H1 (cell line): ENCODE data around the gene SDR39U1. TPM values are rescaled to one million over a fixed set of nuclear protein-coding genes. Genes with fewer than 3 reads are reported as not detected.

Experiments used
- CTCF ChIA-PET: fragments of 300-600 bp; sonication (Branson Sonifier 250); formaldehyde crosslinking; loops from one replicate; lab custom pipeline; 2021; ENCODE audit not compliant: partially characterized antibody; lab: Charles Lee
- POLR2A ChIA-PET: fragments of 300-600 bp; sonication (Branson Sonifier 250); formaldehyde crosslinking; loops from one replicate; lab custom pipeline; 2021; ENCODE audit warnings: inconsistent platforms; ENCODE audit not compliant: partially characterized antibody; lab: Charles Lee
- DNase-seq, 2 experiments: peaks; one replicate each; pipeline versions ENCODE4 v3.0.0 to v3.0.0-alpha.2; 2010 to 2022; ENCODE audit warnings: low spot score in 2 of 2, low read depth in 1 of 2, mixed read lengths in 1 of 2
- FAIRE-seq: peaks from 2 replicates; lab custom pipeline; 2011; peaks lifted over from hg19 to GRCh38; lab: Jason Lieb, UNC
- H2AFZ ChIP-seq: 2 replicates; pipeline ENCODE4 v1.8.1; 2012; ENCODE audit warnings: low read length, inconsistent platforms
- H2AK5ac ChIP-seq: 2 replicates; pipeline ENCODE4 v1.6.1; 2013; ENCODE audit warnings: low read depth, low read length
- H2BK120ac ChIP-seq: replicated peaks from 2 replicates; pipeline ENCODE3; 2013; ENCODE audit warnings: low read depth, low read length, inconsistent platforms
- H2BK12ac ChIP-seq: 2 replicates; pipeline ENCODE4 v1.6.1; 2013; ENCODE audit warnings: low read depth, low read length
- H2BK15ac ChIP-seq: 2 replicates; pipeline ENCODE4 v1.6.1; 2013; ENCODE audit warnings: low read length
- H2BK20ac ChIP-seq: 2 replicates; pipeline ENCODE4 v1.6.1; 2013; ENCODE audit warnings: low read length
- H2BK5ac ChIP-seq: 2 replicates; pipeline ENCODE4 v1.6.1; 2013; ENCODE audit warnings: low read depth, low read length
- H3K14ac ChIP-seq: 2 replicates; pipeline ENCODE4 v1.6.1; 2013; ENCODE audit warnings: inconsistent platforms; ENCODE audit not compliant: insufficient read length
- H3K18ac ChIP-seq: 2 replicates; pipeline ENCODE4 v1.6.1; 2013; ENCODE audit warnings: low read length; ENCODE audit errors: extremely low read depth
- H3K23ac ChIP-seq: 2 replicates; pipeline ENCODE4 v1.6.1; 2013; ENCODE audit warnings: inconsistent platforms; ENCODE audit not compliant: insufficient read length
- H3K23me2 ChIP-seq: 2 replicates; pipeline ENCODE4 v1.6.1; 2013; ENCODE audit warnings: low read depth, low read length
- H3K27ac ChIP-seq: 2 replicates; pipeline ENCODE4 v1.6.1; 2011; ENCODE audit warnings: low read depth, low read length, inconsistent platforms
- H3K27me3 ChIP-seq, 4 experiments: replicated peaks in 1 of 4; 1 replicate in 1 of 4; 2 replicates in 3 of 4; pipeline versions ENCODE4 v1.6.1 to v1.8.1; 2011 to 2013; ENCODE audit warnings: low read length in 3 of 4, mild to moderate bottlenecking in 3 of 4, inconsistent platforms in 2 of 4, mixed read lengths in 2 of 4, moderate library complexity in 1 of 4; ENCODE audit not compliant: control insufficient read depth in 3 of 4, insufficient read depth in 3 of 4; ENCODE audit errors: extremely low read depth in 1 of 4
- H3K36me3 ChIP-seq, 4 experiments: 2 replicates each; pipeline versions ENCODE4 v1.6.1 to v1.8.1; 2011 to 2013; ENCODE audit warnings: mild to moderate bottlenecking in 4 of 4, low read length in 3 of 4, moderate library complexity in 2 of 4, control low read depth in 1 of 4, inconsistent platforms in 1 of 4; ENCODE audit not compliant: insufficient read depth in 4 of 4, control insufficient read depth in 2 of 4
- H3K4ac ChIP-seq: replicated peaks from 2 replicates; pipeline ENCODE3; 2013; ENCODE audit warnings: low read length, low read depth, mixed read lengths, inconsistent platforms; ENCODE audit not compliant: insufficient read length
- H3K4me1 ChIP-seq, 4 experiments: replicated peaks in 1 of 4; 1 replicate in 1 of 4; 2 replicates in 3 of 4; pipeline versions ENCODE4 v1.6.1 to v1.8.1; 2011 to 2013; ENCODE audit warnings: low read length in 3 of 4, inconsistent platforms in 2 of 4, mixed read lengths in 1 of 4; ENCODE audit not compliant: insufficient read depth in 4 of 4, control insufficient read depth in 3 of 4
- H3K4me2 ChIP-seq, 2 experiments: 2 replicates each; pipeline versions ENCODE4 v1.6.1 to v1.8.1; 2011 to 2013; ENCODE audit warnings: low read depth in 2 of 2, low read length in 2 of 2, control low read depth in 1 of 2, inconsistent platforms in 1 of 2, mild to moderate bottlenecking in 1 of 2; ENCODE audit not compliant: insufficient read depth in 1 of 2
- H3K4me3 ChIP-seq, 4 experiments: fragments of 200-600, 300-600 bp in 1 of 4; sonication (generic), shearing (Covaris generic), sonication (Bioruptor Twin) in 1 of 4; 2 replicates each; pipeline versions ENCODE4 v1.5.1 to v1.8.1; 2011 to 2016; ENCODE audit warnings: low read length in 4 of 4, low read depth in 3 of 4, control low read depth in 2 of 4, inconsistent platforms in 2 of 4, mild to moderate bottlenecking in 2 of 4, mixed read lengths in 1 of 4, moderate library complexity in 1 of 4; ENCODE audit not compliant: insufficient read depth in 2 of 4; ENCODE audit errors: extremely low read depth in 1 of 4
- H3K56ac ChIP-seq: replicated peaks from 2 replicates; pipeline ENCODE3; 2013; ENCODE audit warnings: low read depth, mild to moderate bottlenecking, mixed read lengths, low read length, inconsistent platforms; ENCODE audit not compliant: insufficient read length
- H3K79me1 ChIP-seq: 2 replicates; pipeline ENCODE4 v1.6.1; 2013; ENCODE audit warnings: low read depth, low read length, control low read depth
- H3K79me2 ChIP-seq, 2 experiments: 2 replicates each; pipeline versions ENCODE4 v1.6.1 to v1.8.1; 2012 to 2013; ENCODE audit warnings: low read length in 2 of 2, mild to moderate bottlenecking in 2 of 2, inconsistent platforms in 1 of 2; ENCODE audit not compliant: insufficient read depth in 2 of 2, control insufficient read depth in 1 of 2
- H3K9ac ChIP-seq, 4 experiments: replicated peaks in 1 of 4; 1 replicate in 1 of 4; 2 replicates in 3 of 4; pipeline versions ENCODE4 v1.6.1 to v1.8.1; 2011 to 2013; ENCODE audit warnings: low read depth in 3 of 4, low read length in 3 of 4, control low read depth in 2 of 4, mild to moderate bottlenecking in 2 of 4, moderate library complexity in 2 of 4, inconsistent platforms in 1 of 4; ENCODE audit errors: extremely low read depth in 1 of 4
- H3K9me3 ChIP-seq, 2 experiments: 2 replicates each; pipeline versions ENCODE4 v1.6.1 to v1.8.1; 2012 to 2013; ENCODE audit warnings: mild to moderate bottlenecking in 2 of 2, moderate library complexity in 2 of 2, control low read depth in 1 of 2, inconsistent platforms in 1 of 2, low read depth in 1 of 2, low read length in 1 of 2, mixed read lengths in 1 of 2; ENCODE audit not compliant: insufficient read depth in 2 of 2
- H4K20me1 ChIP-seq, 2 experiments: replicated peaks in 1 of 2; 2 replicates each; pipeline versions ENCODE3 to v1.8.1; 2011 to 2013; ENCODE audit warnings: inconsistent platforms in 2 of 2, low read length in 2 of 2, mild to moderate bottlenecking in 1 of 2; ENCODE audit not compliant: insufficient read depth in 2 of 2, control insufficient read depth in 1 of 2
- H4K5ac ChIP-seq: 2 replicates; pipeline ENCODE4 v1.6.1; 2013; ENCODE audit warnings: low read length, low read depth, mixed read lengths, inconsistent platforms; ENCODE audit not compliant: insufficient read length
- H4K8ac ChIP-seq: 2 replicates; pipeline ENCODE4 v1.8.0; 2013; ENCODE audit warnings: mild to moderate bottlenecking, moderate library complexity, low read length, inconsistent platforms; ENCODE audit not compliant: insufficient read depth; ENCODE audit errors: extremely low read depth
- H4K91ac ChIP-seq: replicated peaks from 2 replicates; pipeline ENCODE3; 2013; ENCODE audit warnings: low read length, mixed read lengths, inconsistent platforms; ENCODE audit not compliant: insufficient read length
- ASH2L ChIP-seq: fragments of 200-600, 300-600 bp; sonication (generic); IDR thresholded peaks from one replicate; pipeline ENCODE4 v1.7.1; 2017; ENCODE audit warnings: low read length
- CBX5 ChIP-seq: fragments of 300-800, 300-1000 bp; sonication (generic); IDR thresholded peaks from 2 replicates; pipeline ENCODE4 v1.7.1; 2016; ENCODE audit warnings: antibody characterized with exemption, low read length, low read depth
- CREB1 ChIP-seq: IDR thresholded peaks from 2 replicates; pipeline ENCODE4 v1.6.1; 2012; ENCODE audit warnings: inconsistent platforms
- EZH2 ChIP-seq: fragments of 200-600 bp; sonication (generic); IDR thresholded peaks from 2 replicates; pipeline ENCODE4 v1.7.1; 2012; ENCODE audit warnings: low read depth, mild to moderate bottlenecking, moderate library complexity, low read length, inconsistent platforms; ENCODE audit not compliant: severe bottlenecking
- FOSL1 ChIP-seq: IDR thresholded peaks from 2 replicates; pipeline ENCODE4 v1.6.1; 2011; ENCODE audit warnings: mild to moderate bottlenecking, low read depth, low read length, moderate library complexity; ENCODE audit not compliant: insufficient read depth
- RNF2 ChIP-seq: fragments of 200-900, 300-1000 bp; sonication (generic); IDR thresholded peaks from 2 replicates; pipeline ENCODE4 v1.7.1; 2016; ENCODE audit warnings: borderline replicate concordance, low read depth, mild to moderate bottlenecking, antibody characterized with exemption, low read length; ENCODE audit not compliant: poor library complexity, severe bottlenecking; ENCODE audit errors: missing control alignments
- SIRT6 ChIP-seq: IDR thresholded peaks from one replicate; pipeline ENCODE4 v1.7.1; 2012; ENCODE audit warnings: low read length, inconsistent platforms
- TBP ChIP-seq: IDR thresholded peaks from 2 replicates; pipeline ENCODE4 v1.6.1; 2011; ENCODE audit warnings: low read depth, low read length, improper control_type of control experiment
- YY1 ChIP-seq: IDR thresholded peaks from 2 replicates; pipeline ENCODE4 v1.6.1; 2011; ENCODE audit warnings: low read depth, mild to moderate bottlenecking, low read length
- WGBS, 2 experiments: shearing (Covaris generic) in 1 of 2; methylation state at CpG; one replicate each; pipeline versions ENCODE4 v1.1.6 to v1.1.7; 2013 to 2015; ENCODE audit warnings: low lambda C conversion rate in 2 of 2, mixed read lengths in 2 of 2, inconsistent platforms in 1 of 2, low coverage in 1 of 2, missing lambda C conversion rate in 1 of 2; ENCODE audit not compliant: insufficient replicate concordance in 2 of 2, insufficient coverage in 1 of 2, insufficient read length in 1 of 2; ENCODE audit errors: extremely low coverage in 1 of 2, missing lambda C conversion rate in 1 of 2; 5-methylcytosine and 5-hydroxymethylcytosine counted together
- polyA plus RNA-seq, 7 experiments: library from polyadenylated mRNA; depleted of rRNA in 3 of 7; stranded (reverse) in 5 of 7; unstranded in 2 of 7; fragments of >200 nt in 5 of 7; fragments of 200-250 nt in 2 of 7; gene quantifications; 1 replicate in 5 of 7; 2 replicates in 1 of 7; 4 replicates in 1 of 7; pipeline versions ENCODE4 v1.2.1 to v1.2.3, GENCODE V29; 2011 to 2013; ENCODE audit warnings: missing spikeins in 2 of 7, mixed read lengths in 2 of 7
- total RNA-seq: library from RNA; stranded (reverse); fragmentation: NEBNext Ultra II Directional; extraction: Animal tissue kit (Norgen Biotek cat#: 25700); gene quantifications from 2 replicates; pipeline ENCODE4 v1.2.1, GENCODE V29; 2021
- TF ChIP-seq, protein P1 (sequence below), 3 experiments: IDR thresholded peaks; 1 replicate in 2 of 3; 2 replicates in 1 of 3; pipeline versions ENCODE4 v1.5.1 to v1.6.1; 2011; ENCODE audit warnings: low read length in 3 of 3, mild to moderate bottlenecking in 3 of 3, inconsistent platforms in 2 of 3, low read depth in 1 of 3, moderate library complexity in 1 of 3; ENCODE audit not compliant: insufficient read depth in 1 of 3; ENCODE audit errors: control extremely low read depth in 1 of 3

SDR39U1 gene
- total and polyA plus RNA-seq, 2 of the 8 experiments (the other 6 are each of a cell fraction or from before 2014, with no cell fraction given), result 46.7 to 98.8 TPM

DNA sequence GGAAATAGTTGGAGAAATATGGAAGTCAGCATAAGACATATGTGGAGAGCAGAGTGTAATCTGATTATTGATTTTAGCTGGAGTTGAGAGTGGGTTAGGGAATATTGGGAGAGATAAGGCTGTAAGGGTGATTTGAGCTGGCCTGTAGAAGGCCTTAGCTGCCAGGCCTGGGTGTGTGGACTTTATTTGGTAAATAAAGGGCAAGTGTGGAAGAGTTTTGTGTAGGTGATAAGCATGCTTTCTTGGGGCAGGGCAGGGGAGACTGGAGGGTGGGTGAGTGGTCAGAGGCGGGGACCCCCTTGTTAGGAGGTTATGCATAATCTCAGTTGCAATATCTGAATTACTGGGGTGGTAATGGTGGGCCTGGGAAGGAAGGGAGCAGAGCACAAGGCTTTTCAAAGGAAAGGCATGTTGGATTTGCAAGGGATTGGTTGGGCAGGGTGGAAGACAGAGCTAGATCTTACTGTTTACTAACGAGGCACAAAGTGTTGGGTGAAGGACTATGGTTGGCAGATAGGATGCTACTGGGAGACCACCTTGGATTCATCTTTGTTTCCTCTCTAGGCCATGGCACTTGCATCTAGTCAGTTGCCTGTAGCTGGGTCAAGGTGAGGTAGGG is 7.3 kb downstream of the SDR39U1 start:
- no peak overlapping the region for H3K27ac ChIP-seq
- POLR2A ChIA-PET, result interaction anchor here (0.6 to 3.2 kb wide), 11 partner anchors 11 to 428 kb away, joined by 3 to 25 read pairs (median 4); partner anchors contain the start of genes ADCY4, NYNRIN and RIPK3
- TF ChIP-seq CBX5 (no peak), ASH2L (no peak), RNF2 (no peak), TBP (no peak), YY1 (no peak), SIRT6 (no peak), EZH2 (no peak), CREB1 (no peak), FOSL1 (no peak)
- TF ChIP-seq, protein P1, sequence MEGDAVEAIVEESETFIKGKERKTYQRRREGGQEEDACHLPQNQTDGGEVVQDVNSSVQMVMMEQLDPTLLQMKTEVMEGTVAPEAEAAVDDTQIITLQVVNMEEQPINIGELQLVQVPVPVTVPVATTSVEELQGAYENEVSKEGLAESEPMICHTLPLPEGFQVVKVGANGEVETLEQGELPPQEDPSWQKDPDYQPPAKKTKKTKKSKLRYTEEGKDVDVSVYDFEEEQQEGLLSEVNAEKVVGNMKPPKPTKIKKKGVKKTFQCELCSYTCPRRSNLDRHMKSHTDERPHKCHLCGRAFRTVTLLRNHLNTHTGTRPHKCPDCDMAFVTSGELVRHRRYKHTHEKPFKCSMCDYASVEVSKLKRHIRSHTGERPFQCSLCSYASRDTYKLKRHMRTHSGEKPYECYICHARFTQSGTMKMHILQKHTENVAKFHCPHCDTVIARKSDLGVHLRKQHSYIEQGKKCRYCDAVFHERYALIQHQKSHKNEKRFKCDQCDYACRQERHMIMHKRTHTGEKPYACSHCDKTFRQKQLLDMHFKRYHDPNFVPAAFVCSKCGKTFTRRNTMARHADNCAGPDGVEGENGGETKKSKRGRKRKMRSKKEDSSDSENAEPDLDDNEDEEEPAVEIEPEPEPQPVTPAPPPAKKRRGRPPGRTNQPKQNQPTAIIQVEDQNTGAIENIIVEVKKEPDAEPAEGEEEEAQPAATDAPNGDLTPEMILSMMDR (IDR thresholded peaks at IDR 0.05; ENCODE audit: control extremely low read depth in 1 of 3, insufficient read depth in 1 of 3, low read depth in 1 of 3, low read length in 3 of 3), result no peak

More for the DNA sequence above, 7.3 kb downstream of the SDR39U1 start:
- no peak overlapping the region for H3K14ac ChIP-seq
- H3K27me3 ChIP-seq, result no peaks in the 10 kb centered on the region
- no peak overlapping the region for H4K91ac ChIP-seq
- H3K4me1 ChIP-seq, result peaks cover 3 to 12% (median 9%) of the 10 kb centered on the region in 4 experiments
- no peaks in the 10 kb centered on the region for H3K79me2 ChIP-seq
- WGBS, 2 experiments, result 96% methylated on average over 2 of the region's 2 CpGs; no CpG with 5 or more reads in 1 of the 2 experiments
- no peak overlapping the region for H2BK120ac ChIP-seq
- DNase-seq (no peak), FAIRE-seq (no peak)
- peaks cover 1 to 9% of the 10 kb centered on the region in 2 experiments for H4K20me1 ChIP-seq
- H4K5ac ChIP-seq, result no peak overlapping the region
- no peak overlapping the region for H2BK20ac ChIP-seq
- H3K4me2 ChIP-seq, result no peak overlapping the region
- H3K36me3 ChIP-seq, result peaks cover 8 to 19% (median 13%) of the 10 kb centered on the region in 4 experiments; a peak in 7 of 8 replicates
- H3K23me2 ChIP-seq, result peaks cover 4% of the 10 kb centered on the region; the same call in 1 of the 2 replicates
- no peak overlapping the region for H3K4ac ChIP-seq
- no peak overlapping the region for H2AK5ac ChIP-seq
- no peak overlapping the region for H3K23ac ChIP-seq
- no peak overlapping the region for H2AFZ ChIP-seq
- no peak overlapping the region for H3K9ac ChIP-seq
- H3K9me3 ChIP-seq, result no peaks in the 10 kb centered on the region
- H3K18ac ChIP-seq, result no peak overlapping the region
- H4K8ac ChIP-seq, result no peak overlapping the region
- CTCF ChIA-PET, result interaction anchor here (0.8 to 21.3 kb wide), 23 partner anchors 9 to 321 kb away, joined by 3 to 664 read pairs (median 6); partner anchors contain the start of genes ADCY4, CIDEB, DCAF11 and RIPK3
- H3K56ac ChIP-seq, result no peak overlapping the region
- no peak overlapping the region for H2BK5ac ChIP-seq
- H2BK15ac ChIP-seq, result no peak overlapping the region
- no peak overlapping the region for H2BK12ac ChIP-seq
- H3K4me3 ChIP-seq, result no peak overlapping the region
- no peaks in the 10 kb centered on the region; the same call in 1 of the 2 replicates for H3K79me1 ChIP-seq
